A673 (cell line): Measurements from ENCODE around the gene CLASP1. TPM values are rescaled to one million over a fixed set of nuclear protein-coding genes. Genes with fewer than 3 reads are reported as not detected.
"Not testable (repeated sequence)": the region's sequence is repeated elsewhere in the genome, so short reads cannot be mapped to it uniquely, and the experiment has no call there.

Experiments
- BruUV-seq: library from RNA; stranded (reverse); fragments of 400-500 nt; replicated peaks from 2 replicates; lab custom pipeline; 2021; lab: Mats Ljungman, UMichigan
- CTCF ChIA-PET: fragments of 300-600 bp; sonication (Branson Sonifier 250); formaldehyde crosslinking; loops from one replicate; lab custom pipeline; 2022; ENCODE audit warnings: antibody characterized with exemption; lab: Charles Lee
- POLR2A ChIA-PET: fragments of 300-600 bp; sonication (Branson Sonifier 250); formaldehyde crosslinking; loops from one replicate; lab custom pipeline; 2022; ENCODE audit warnings: antibody characterized with exemption; ENCODE audit not compliant: low non-redundant PET; lab: Charles Lee
- DNase-seq: peaks from one replicate; pipeline ENCODE4 v3.0.0-alpha.2; 2015; ENCODE audit warnings: low spot score
- H3K27ac ChIP-seq: fragments of 200-600 bp; sonication (generic); 2 replicates; pipeline ENCODE4 v1.5.1; 2016; ENCODE audit warnings: mixed run types, low read depth, mild to moderate bottlenecking, mixed read lengths, antibody characterized with exemption, low read length; ENCODE audit not compliant: poor library complexity, severe bottlenecking
- H3K27me3 ChIP-seq: fragments of 200-600 bp; sonication (generic); replicated peaks from 2 replicates; pipeline ENCODE4 v1.6.1; 2017; ENCODE audit warnings: mixed run types, low read depth, mild to moderate bottlenecking, mixed read lengths, antibody characterized with exemption, low read length; ENCODE audit not compliant: insufficient read depth, poor library complexity
- H3K36me3 ChIP-seq: fragments of 200-600 bp; sonication (generic); 2 replicates; pipeline ENCODE4 v1.6.1; 2016; ENCODE audit warnings: mixed run types, mild to moderate bottlenecking, mixed read lengths, antibody characterized with exemption, low read length; ENCODE audit not compliant: insufficient read depth, poor library complexity, severe bottlenecking
- H3K4me1 ChIP-seq: fragments of 200-600 bp; sonication (generic); 2 replicates; pipeline ENCODE4 v1.6.1; 2017; ENCODE audit warnings: mixed run types, mild to moderate bottlenecking, mixed read lengths, antibody characterized with exemption, low read length; ENCODE audit not compliant: insufficient read depth, poor library complexity, severe bottlenecking
- H3K4me3 ChIP-seq: fragments of 200-600 bp; sonication (generic); 2 replicates; pipeline ENCODE4 v1.5.1; 2016; ENCODE audit warnings: low read depth, mixed run types, mild to moderate bottlenecking, mixed read lengths, low read length; ENCODE audit not compliant: poor library complexity, severe bottlenecking
- H3K9me3 ChIP-seq: fragments of 200-600 bp; sonication (generic); 2 replicates; pipeline ENCODE4 v1.6.1; 2016; ENCODE audit warnings: mixed run types, low read depth, mild to moderate bottlenecking, mixed read lengths, antibody characterized with exemption, low read length; ENCODE audit not compliant: poor library complexity, severe bottlenecking
- EZH2 ChIP-seq: fragments of 200-600 bp; sonication (generic); IDR thresholded peaks from 2 replicates; pipeline ENCODE4 v1.6.1; 2017; ENCODE audit warnings: borderline replicate concordance, low read depth, mild to moderate bottlenecking, mixed read lengths, antibody characterized with exemption, low read length; ENCODE audit not compliant: poor library complexity, severe bottlenecking
- intact Hi-C: fragments of 100-400 bp; cut with micrococcal nuclease; formaldehyde crosslinking; loops from one replicate; pipeline ENCODE4 v1.10.0; 2022; ENCODE audit not compliant: unreplicated experiment
- total RNA-seq: library from RNA; stranded (reverse); gene quantifications from 2 replicates; pipeline ENCODE4 v1.2.3, GENCODE V29; 2021
- TF ChIP-seq, protein P1 (sequence below): fragments of 300-800, 200-600 bp; sonication (generic); conservative IDR thresholded peaks from 2 replicates; pipeline ENCODE4 v1.5.1; 2017; ENCODE audit warnings: low read depth, mild to moderate bottlenecking, antibody characterized with exemption, low read length, moderate library complexity, mixed read lengths

CLASP1 gene
- total RNA-seq, 1 experiment from 2014 or later, result 69.1 TPM

DNA sequence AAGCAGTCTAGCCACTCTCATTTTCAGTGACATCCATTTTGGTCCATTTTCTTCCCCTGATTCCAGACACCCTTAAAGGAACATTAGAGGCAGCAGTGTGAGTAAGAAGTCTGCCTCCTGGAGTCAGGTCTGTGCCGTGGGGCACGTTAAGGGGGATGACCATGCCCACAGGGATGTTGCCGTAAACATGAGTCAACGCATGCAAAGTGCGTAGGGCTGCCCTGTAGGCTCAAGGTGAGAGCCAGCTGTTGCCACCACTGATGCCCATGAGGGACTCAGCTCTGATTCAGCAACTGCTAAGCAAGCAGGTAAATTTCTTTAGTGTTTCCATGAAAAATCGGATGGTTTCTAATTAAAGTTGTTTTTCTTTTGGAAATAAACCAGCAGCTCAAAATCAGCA, 302.9 kb downstream of the CLASP1 start:
- Histone ChIP-seq H3K4me3 (no peak overlapping the region), H3K27me3 (no peaks in the 10 kb centered on the region), H3K4me1 (no peaks in the 10 kb centered on the region), H3K36me3 (peaks cover 34% of the 10 kb centered on the region), H3K9me3 (no peaks in the 10 kb centered on the region), H3K27ac (no peak overlapping the region)
- DNase-seq, result no peak
- ChIA-PET CTCF (no interaction called here), POLR2A (no interaction called here)
- TF ChIP-seq EZH2, result no peak
- TF ChIP-seq, protein P1, sequence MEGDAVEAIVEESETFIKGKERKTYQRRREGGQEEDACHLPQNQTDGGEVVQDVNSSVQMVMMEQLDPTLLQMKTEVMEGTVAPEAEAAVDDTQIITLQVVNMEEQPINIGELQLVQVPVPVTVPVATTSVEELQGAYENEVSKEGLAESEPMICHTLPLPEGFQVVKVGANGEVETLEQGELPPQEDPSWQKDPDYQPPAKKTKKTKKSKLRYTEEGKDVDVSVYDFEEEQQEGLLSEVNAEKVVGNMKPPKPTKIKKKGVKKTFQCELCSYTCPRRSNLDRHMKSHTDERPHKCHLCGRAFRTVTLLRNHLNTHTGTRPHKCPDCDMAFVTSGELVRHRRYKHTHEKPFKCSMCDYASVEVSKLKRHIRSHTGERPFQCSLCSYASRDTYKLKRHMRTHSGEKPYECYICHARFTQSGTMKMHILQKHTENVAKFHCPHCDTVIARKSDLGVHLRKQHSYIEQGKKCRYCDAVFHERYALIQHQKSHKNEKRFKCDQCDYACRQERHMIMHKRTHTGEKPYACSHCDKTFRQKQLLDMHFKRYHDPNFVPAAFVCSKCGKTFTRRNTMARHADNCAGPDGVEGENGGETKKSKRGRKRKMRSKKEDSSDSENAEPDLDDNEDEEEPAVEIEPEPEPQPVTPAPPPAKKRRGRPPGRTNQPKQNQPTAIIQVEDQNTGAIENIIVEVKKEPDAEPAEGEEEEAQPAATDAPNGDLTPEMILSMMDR, result no peak
- no TSS peak for BruUV-seq
- intact Hi-C loops, result no loop called here

- no peaks in the 10 kb centered on the region for H3K27me3 ChIP-seq
- intact Hi-C loops, result no loop called here
- no peaks in the 10 kb centered on the region for H3K9me3 ChIP-seq
- no TSS peak for BruUV-seq
- no peak for TF ChIP-seq EZH2
- TF ChIP-seq, protein P1, result no peak
- no peaks in the 10 kb centered on the region for H3K4me1 ChIP-seq
- peaks cover 39% of the 10 kb centered on the region for H3K36me3 ChIP-seq
- ChIA-PET POLR2A (no interaction called here), CTCF (no interaction called here)
- H3K27ac ChIP-seq, result no peak overlapping the region
- H3K4me3 ChIP-seq, result no peak overlapping the region
- DNase-seq, result no peak
Measured at GRCh38 chr2:121345887-121346286, 303.4 kb downstream of the CLASP1 start.

DNA sequence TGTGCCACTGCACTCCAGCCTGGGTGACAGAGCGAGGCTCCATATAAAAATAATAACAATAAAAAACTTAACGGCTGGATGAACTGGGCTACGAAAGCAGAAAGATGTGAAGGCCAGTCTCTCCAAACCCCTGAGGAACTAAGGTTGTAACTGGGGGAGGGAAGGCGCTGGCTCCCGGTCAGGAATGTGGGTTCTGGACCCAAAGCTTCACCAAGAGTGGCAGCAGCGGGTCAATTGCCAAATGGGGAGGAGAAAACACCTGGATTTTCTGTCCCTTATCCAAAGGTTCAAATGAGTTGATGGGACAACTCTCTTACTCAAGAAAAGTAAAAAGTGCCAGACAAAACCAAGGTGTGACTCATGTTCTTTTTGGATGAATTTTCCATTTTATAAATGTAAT, 304.2 kb downstream of the CLASP1 start:
- intact Hi-C loops, result no loop called here
- ChIA-PET CTCF (no interaction called here), POLR2A (no interaction called here)
- DNase-seq, result no peak
- H3K4me3 ChIP-seq, result no peak overlapping the region
- no peaks in the 10 kb centered on the region for H3K27me3 ChIP-seq
- peaks cover 40% of the 10 kb centered on the region for H3K36me3 ChIP-seq
- BruUV-seq, result no TSS peak
- H3K9me3 ChIP-seq, result no peaks in the 10 kb centered on the region
- H3K27ac ChIP-seq, result no peak overlapping the region
- TF ChIP-seq, protein P1, result no peak
- no peak for TF ChIP-seq EZH2
- H3K4me1 ChIP-seq, result no peaks in the 10 kb centered on the region

- H3K27ac ChIP-seq, H3K9me3 ChIP-seq, H3K4me1 ChIP-seq, CTCF ChIA-PET, DNase-seq, H3K27me3 ChIP-seq, BruUV-seq, POLR2A ChIA-PET, H3K4me3 ChIP-seq, intact Hi-C loops: not testable (repeated sequence)
- H3K36me3 ChIP-seq, result peaks cover 42% of the 10 kb centered on the region
Measured at GRCh38 chr2:121343828-121344399, 305.3 kb downstream of the CLASP1 start.
